Fibroblast of mammary gland (primary cell): ENCODE measurements around the gene RELN.

Experiments
- DNase-seq: peaks from one replicate; pipeline ENCODE4 v3.0.0-alpha.2; 2010; ENCODE audit warnings: low read depth
- H3K4me3 ChIP-seq: 2 replicates; pipeline ENCODE4 v1.5.1; 2011; ENCODE audit warnings: low read depth, mild to moderate bottlenecking, low read length, moderate library complexity; ENCODE audit not compliant: control insufficient read depth
- CTCF ChIP-seq: conservative IDR thresholded peaks from 2 replicates; pipeline ENCODE4 v1.5.1; 2011; ENCODE audit warnings: low read depth, low read length, inconsistent platforms; ENCODE audit not compliant: control insufficient read depth, insufficient read depth

RELN gene

DNA sequence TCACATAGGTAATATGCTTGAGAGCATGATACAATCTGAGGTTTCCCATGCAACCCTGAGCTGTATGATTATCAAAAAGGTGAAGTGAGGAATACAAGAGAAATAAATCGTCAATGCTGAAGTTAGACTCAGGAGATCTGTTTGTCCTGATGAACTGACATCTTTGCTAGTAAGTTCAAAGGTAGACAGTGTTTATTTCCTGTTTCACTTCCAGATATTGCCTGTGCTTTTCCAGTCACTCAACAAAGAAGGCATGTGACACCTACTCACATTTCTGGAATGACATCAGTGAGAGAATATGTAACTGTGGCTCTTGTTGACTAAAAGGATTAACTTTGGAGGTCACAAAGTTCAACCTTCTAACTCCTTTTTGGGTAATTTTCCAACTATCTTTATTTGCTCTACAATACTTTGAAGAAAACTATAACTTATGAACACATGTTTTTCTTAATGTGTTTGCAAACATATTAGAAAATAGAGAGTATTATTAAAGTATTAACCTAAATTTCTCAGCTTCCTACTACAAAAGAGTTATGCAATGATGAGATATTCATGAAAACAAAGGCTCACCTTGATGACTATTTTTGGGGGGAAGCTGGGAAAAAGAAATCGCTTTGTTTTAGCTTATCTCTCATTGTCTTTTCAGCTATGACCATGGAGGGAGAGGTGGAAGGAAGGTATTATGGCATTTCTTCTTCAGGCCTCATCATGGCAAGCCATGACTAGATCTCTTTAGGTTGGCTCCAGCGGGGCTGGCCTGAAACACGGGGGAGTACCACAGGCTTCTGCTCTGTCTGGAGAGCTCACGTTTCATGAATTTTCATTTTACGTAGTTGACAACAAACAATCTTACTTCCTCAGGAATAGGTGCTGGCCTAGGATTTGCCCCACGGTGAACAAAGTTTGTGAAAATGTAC lies 328.7 kb downstream of the RELN start:
- no peak for TF ChIP-seq CTCF
- peak; percentile 69 for DNase-seq
- no peak overlapping the region for H3K4me3 ChIP-seq

DNA sequence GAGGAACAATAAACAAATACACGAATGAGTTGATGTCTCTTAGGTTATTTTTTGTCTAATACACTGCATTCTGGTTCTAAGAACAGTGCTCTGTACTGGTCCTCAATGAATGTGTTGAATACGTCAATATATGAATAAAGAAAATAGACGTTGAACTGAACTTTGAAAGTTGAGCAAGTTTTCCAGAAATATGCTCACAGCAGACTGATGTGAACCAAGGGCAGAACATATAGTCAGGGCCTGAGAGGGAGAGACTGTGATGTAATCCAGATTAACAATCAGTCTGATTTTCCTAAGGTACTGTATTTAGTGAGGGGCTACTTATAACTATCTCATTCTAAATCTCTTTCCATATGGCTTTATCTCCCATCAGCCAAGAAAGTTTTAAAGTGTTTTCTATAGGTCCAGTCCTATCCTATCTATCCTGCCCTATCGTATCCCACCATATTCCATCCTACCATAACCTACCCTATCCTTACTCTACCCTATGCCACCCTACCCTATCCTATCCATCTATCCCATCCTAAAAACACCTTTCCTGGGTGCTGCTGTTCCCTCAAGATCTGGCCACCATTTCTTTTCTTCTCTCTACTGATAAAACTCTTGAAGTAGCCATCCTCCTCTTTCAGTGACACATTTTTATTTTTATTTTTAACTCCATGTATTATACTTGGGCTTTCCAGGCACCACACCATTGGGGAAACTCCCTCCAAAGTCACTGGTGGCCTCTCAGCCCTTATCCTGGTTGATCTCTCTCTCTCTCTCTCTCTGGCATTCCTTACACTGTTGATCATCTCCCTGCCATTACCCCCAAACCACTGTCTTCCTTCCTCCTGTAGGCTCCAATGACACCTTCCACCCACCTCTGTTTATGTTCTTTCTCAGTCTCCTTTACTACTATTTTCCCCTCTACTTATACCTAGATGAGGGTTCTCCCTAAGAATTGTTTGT lies 331.1 kb downstream of the RELN start:
- no peak overlapping the region for H3K4me3 ChIP-seq
- DNase-seq = no peak
- no peak for TF ChIP-seq CTCF

GRCh38 chr7:103657474-103657894 lies 332.0 kb downstream of the RELN start:
- no peak for DNase-seq
- TF ChIP-seq CTCF = no peak
- no peak overlapping the region for H3K4me3 ChIP-seq

- TF ChIP-seq CTCF = no peak
- DNase-seq = no peak
- no peak overlapping the region for H3K4me3 ChIP-seq
These were observed 333.2 kb downstream of the RELN start for GRCh38 chr7:103656221-103656620.

DNA sequence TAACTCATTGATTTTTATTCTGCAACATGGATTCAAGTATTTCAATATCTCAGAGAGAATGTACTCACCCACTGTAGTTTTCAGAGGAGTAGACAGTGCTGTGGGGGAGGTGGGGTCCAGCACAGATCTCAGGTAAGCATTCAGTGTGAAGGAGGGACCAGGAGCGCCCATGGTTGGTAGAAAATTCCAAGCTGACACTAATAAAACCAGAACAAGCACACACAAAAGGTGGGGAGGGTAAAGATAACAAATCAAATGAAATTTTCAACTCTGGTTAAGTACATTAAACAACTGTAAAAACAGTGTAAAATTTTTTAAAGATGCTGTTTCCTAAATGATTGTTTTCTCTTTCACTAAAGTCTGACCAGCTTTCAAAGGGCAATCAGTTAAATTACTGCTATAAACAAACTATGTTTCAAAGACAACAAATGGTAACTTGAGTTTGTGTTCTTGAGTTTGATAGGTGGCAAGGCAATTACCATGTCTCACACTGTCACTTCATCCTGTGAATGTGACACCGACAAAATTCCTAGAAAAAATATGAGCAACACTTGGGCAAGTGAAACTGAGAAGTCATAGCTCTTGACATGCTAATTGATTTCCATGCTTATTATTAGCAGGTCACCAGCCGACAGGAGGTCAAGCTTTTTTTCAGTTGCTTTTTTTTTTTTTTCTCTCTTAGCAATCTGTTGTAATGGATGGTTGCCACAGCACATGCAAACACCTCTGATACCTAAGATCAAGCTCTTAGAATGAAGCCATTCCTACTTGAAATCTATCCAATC lies 337.7 kb downstream of the RELN start:
- no peak for TF ChIP-seq CTCF
- no peak for DNase-seq
- no peak overlapping the region for H3K4me3 ChIP-seq

GRCh38 chr7:103649052-103649451 lies 340.4 kb downstream of the RELN start:
- no peak for DNase-seq
- no peak overlapping the region for H3K4me3 ChIP-seq
- no peak for TF ChIP-seq CTCF
